Loucy (cell line): ENCODE data around the gene NR1D2.
A peak's percentile ranks its signal among the peaks of the same experiment; 100 is the strongest.

Experiments used
- H2AFZ ChIP-seq: fragments of 200-600 bp; sonication (generic); 2 replicates; pipeline ENCODE4 v1.6.0; 2016; ENCODE audit warnings: antibody characterized with exemption, mild to moderate bottlenecking, low read length, moderate library complexity
- H3F3A ChIP-seq: fragments of 200-600 bp; 2 replicates; pipeline ENCODE4 v1.6.0; 2016; ENCODE audit warnings: antibody characterized with exemption, low read depth, mild to moderate bottlenecking
- H3K27me3 ChIP-seq: fragments of 200-600 bp; sonication (generic); 2 replicates; pipeline ENCODE4 v1.6.1; 2014; ENCODE audit warnings: low read length, mild to moderate bottlenecking; ENCODE audit not compliant: insufficient read depth, poor library complexity, severe bottlenecking
- H3K36me3 ChIP-seq: fragments of 200-600 bp; sonication (generic); 2 replicates; pipeline ENCODE4 v1.6.1; 2016; ENCODE audit warnings: low read length; ENCODE audit not compliant: insufficient read depth
- H3K4me1 ChIP-seq: fragments of 200-600 bp; sonication (generic); 2 replicates; pipeline ENCODE4 v1.5.1; 2014; ENCODE audit warnings: low read length, mild to moderate bottlenecking; ENCODE audit not compliant: insufficient read depth, poor library complexity, severe bottlenecking
- H3K4me2 ChIP-seq: fragments of 200-600 bp; sonication (generic); 2 replicates; pipeline ENCODE4 v1.6.0; 2014; ENCODE audit warnings: antibody characterized with exemption, low read length, low read depth, mild to moderate bottlenecking; ENCODE audit not compliant: poor library complexity, severe bottlenecking
- H3K4me3 ChIP-seq: fragments of 200-600 bp; sonication (generic); 2 replicates; pipeline ENCODE4 v1.5.1; 2014; ENCODE audit warnings: low read length, mild to moderate bottlenecking, mixed read lengths; ENCODE audit not compliant: poor library complexity, severe bottlenecking
- H3K79me2 ChIP-seq: fragments of 200-600 bp; sonication (generic); 2 replicates; pipeline ENCODE4 v1.6.1; 2014; ENCODE audit warnings: low read length; ENCODE audit not compliant: insufficient read depth
- H3K9ac ChIP-seq: fragments of 200-600 bp; sonication (generic); 2 replicates; pipeline ENCODE4 v1.6.0; 2014; ENCODE audit warnings: mild to moderate bottlenecking, low read depth, low read length, moderate library complexity; ENCODE audit not compliant: poor library complexity, severe bottlenecking
- H3K9me2 ChIP-seq: fragments of 200-600 bp; sonication (generic); replicated peaks from 2 replicates; pipeline ENCODE4 v1.6.1; 2016; ENCODE audit warnings: low read depth, low read length, mixed read lengths
- H3K9me3 ChIP-seq: fragments of 200-600 bp; sonication (generic); 2 replicates; pipeline ENCODE4 v1.6.1; 2014; ENCODE audit warnings: mild to moderate bottlenecking, antibody characterized with exemption, low read length, low read depth; ENCODE audit not compliant: insufficient read depth
- H4K20me1 ChIP-seq: fragments of 200-600 bp; sonication (generic); 2 replicates; pipeline ENCODE4 v1.6.0; 2014; ENCODE audit warnings: antibody characterized with exemption, low read length, mild to moderate bottlenecking; ENCODE audit not compliant: insufficient read depth, poor library complexity, severe bottlenecking
- CTCF ChIP-seq: fragments of 200-600 bp; sonication (generic); conservative IDR thresholded peaks from 2 replicates; pipeline ENCODE4 v1.5.1; 2014; ENCODE audit warnings: mild to moderate bottlenecking, antibody characterized with exemption, low read length
- EZH2phosphoT487 ChIP-seq: fragments of 200-600 bp; IDR thresholded peaks from 2 replicates; pipeline ENCODE4 v1.6.1; 2018; ENCODE audit warnings: antibody characterized with exemption, mild to moderate bottlenecking, moderate library complexity, borderline replicate concordance

Gene NR1D2

GRCh38 chr3:23931597-23931996, 13.5 kb upstream of the NR1D2 start:
- no peak overlapping the region for H3K4me3 ChIP-seq
- TF ChIP-seq CTCF, result no peak
- TF ChIP-seq EZH2phosphoT487, result no peak
- H2AFZ ChIP-seq, result peak overlapping the region; percentile 89
- H3K9me3 ChIP-seq, result no peaks in the 10 kb centered on the region
- no peaks in the 10 kb centered on the region for H3F3A ChIP-seq
- peaks cover 6% of the 10 kb centered on the region for H3K4me1 ChIP-seq
- peak overlapping the region; percentile 25 for H3K4me2 ChIP-seq
- no peaks in the 10 kb centered on the region for H4K20me1 ChIP-seq
- no peak overlapping the region for H3K9ac ChIP-seq
- H3K27me3 ChIP-seq, result no peaks in the 10 kb centered on the region
- no peaks in the 10 kb centered on the region for H3K9me2 ChIP-seq
- no peaks in the 10 kb centered on the region for H3K36me3 ChIP-seq
- H3K79me2 ChIP-seq, result no peaks in the 10 kb centered on the region

DNA sequence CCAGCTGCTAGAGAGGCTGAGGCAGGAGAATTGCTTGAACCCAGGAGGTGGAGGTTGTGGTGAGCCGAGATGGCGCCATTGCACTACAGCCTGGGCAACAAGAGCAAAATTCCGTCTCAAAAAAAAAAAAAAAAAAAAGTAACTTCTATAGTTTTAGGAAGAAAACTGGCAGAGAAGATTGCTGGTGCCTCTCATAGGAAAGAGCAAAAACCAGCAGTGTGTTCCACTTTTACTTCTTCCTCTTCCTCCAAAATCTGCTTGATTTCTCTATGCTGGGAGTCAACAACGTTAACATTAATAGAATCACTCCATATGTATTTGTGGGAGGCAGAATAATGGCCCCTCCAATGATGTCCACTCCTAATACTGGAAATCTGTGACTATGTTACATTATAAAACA, 12.5 kb upstream of the NR1D2 start:
- Histone ChIP-seq H3K4me2 (no peak overlapping the region), H3K36me3 (no peaks in the 10 kb centered on the region), H4K20me1 (no peaks in the 10 kb centered on the region), H2AFZ (peak overlapping the region; percentile 23; the same call in 1 of the 2 replicates), H3K9me3 (no peaks in the 10 kb centered on the region), H3K27me3 (no peaks in the 10 kb centered on the region), H3K9me2 (no peaks in the 10 kb centered on the region), H3F3A (no peaks in the 10 kb centered on the region), H3K9ac (no peak overlapping the region), H3K79me2 (no peaks in the 10 kb centered on the region), H3K4me1 (peaks cover 6% of the 10 kb centered on the region), H3K4me3 (no peak overlapping the region)
- TF ChIP-seq EZH2phosphoT487, result no peak
- TF ChIP-seq CTCF, result no peak

DNA sequence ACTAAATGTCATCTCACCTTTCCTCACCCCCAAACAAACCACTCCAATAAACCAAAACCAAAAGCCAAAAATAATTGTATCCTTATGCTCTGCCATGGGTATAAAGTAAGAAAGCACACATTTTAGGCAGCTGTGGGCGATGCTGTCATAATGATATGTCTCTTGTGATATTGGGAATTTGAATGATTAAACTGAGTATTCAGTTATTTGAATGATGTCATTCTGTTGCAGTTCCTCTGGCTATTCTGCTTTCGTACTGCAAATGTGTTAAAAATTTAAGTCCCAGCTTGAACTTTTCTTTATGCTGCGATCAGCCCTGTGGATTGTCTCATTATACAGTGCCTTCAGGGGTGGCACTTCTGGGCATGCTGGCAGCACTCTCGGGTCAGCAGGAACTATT, 10.8 kb upstream of the NR1D2 start:
- H3K4me2 ChIP-seq, result no peak overlapping the region
- no peaks in the 10 kb centered on the region for H3K9me2 ChIP-seq
- no peaks in the 10 kb centered on the region for H3K36me3 ChIP-seq
- no peak overlapping the region for H3K4me3 ChIP-seq
- H3K9ac ChIP-seq, result no peak overlapping the region
- H2AFZ ChIP-seq, result no peak overlapping the region
- no peaks in the 10 kb centered on the region for H3F3A ChIP-seq
- no peaks in the 10 kb centered on the region for H3K9me3 ChIP-seq
- peaks cover 6% of the 10 kb centered on the region for H3K4me1 ChIP-seq
- no peaks in the 10 kb centered on the region for H3K27me3 ChIP-seq
- TF ChIP-seq EZH2phosphoT487, result no peak
- no peak for TF ChIP-seq CTCF
- H4K20me1 ChIP-seq, result no peaks in the 10 kb centered on the region
- no peaks in the 10 kb centered on the region for H3K79me2 ChIP-seq
